Measurements from ENCODE around the gene MYL11. TPM values are rescaled to one million over a fixed set of nuclear protein-coding genes. Genes with fewer than 3 reads are reported as not detected.

The MYL11 gene
- polyA plus RNA-seq, 6 donors from 2014 or later: not detected

- Mint-ChIP-seq H3K4me1 (peaks cover 42 to 57% (median 44%) of the 10 kb centered on the region in 3 donors), H3K9me3 (no peaks in the 10 kb centered on the region), H3K4me3 (peak overlapping the region in 7 of 8 donors; percentile 34 to 81 (median 69)), H3K27ac (peak overlapping the region; percentile 54 to 92 (median 78)), H3K27me3 (no peaks in the 10 kb centered on the region), H3K36me3 (no peaks in the 10 kb centered on the region)
- DNase-seq (no peak), ATAC-seq (ENCODE audit: low read depth in 2 of 2) (peak; percentile 30 to 34)
Observed at GRCh38 chr16:30349675-30350074, 24.9 kb upstream of the MYL11 start.

- ATAC-seq (ENCODE audit: low read depth in 2 of 2) (no peak), DNase-seq (no peak)
- Mint-ChIP-seq H3K4me1 (peaks cover 46 to 62% (median 48%) of the 10 kb centered on the region in 3 donors), H3K27me3 (no peaks in the 10 kb centered on the region), H3K4me3 (peak overlapping the region in 6 of 8 donors; percentile 50 to 81 (median 70)), H3K36me3 (no peaks in the 10 kb centered on the region), H3K27ac (peak overlapping the region in 4 of 6 donors; percentile 65 to 93 (median 89)), H3K9me3 (no peaks in the 10 kb centered on the region)
Observed at GRCh38 chr16:30350134-30350871, 24.3 kb upstream of the MYL11 start.

DNA sequence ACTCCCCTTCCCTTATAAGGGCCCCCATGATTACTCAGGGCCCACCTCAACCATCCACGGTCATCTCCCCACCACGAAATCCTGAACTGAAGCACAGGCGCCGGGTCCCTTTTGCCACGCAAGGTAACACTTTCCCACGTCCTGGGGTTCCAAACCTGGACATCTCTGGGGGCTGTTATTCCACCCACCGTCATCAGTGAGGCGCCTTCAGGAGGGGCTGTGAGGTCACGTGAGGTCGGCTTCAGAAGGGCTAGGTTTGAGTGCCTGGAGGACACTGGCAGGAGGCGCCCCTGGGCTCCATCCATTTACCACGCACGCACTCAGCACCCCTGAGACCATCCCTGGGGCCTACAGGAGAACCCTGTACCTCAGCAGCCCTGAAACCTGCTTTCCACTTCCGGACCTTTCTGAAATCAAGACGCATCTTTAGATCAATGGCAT is 23.6 kb upstream of the MYL11 start:
- Mint-ChIP-seq H3K27ac (peak overlapping the region in 3 of 6 donors; percentile 72 to 92 (median 86)), H3K4me3 (peak overlapping the region in 4 of 8 donors; percentile 19 to 71 (median 59)), H3K9me3 (no peaks in the 10 kb centered on the region), H3K36me3 (no peaks in the 10 kb centered on the region), H3K27me3 (no peaks in the 10 kb centered on the region), H3K4me1 (peaks cover 51 to 69% (median 52%) of the 10 kb centered on the region in 3 donors)
- no peak for ATAC-seq (ENCODE audit: low read depth in 2 of 2)
- no peak for DNase-seq

DNA sequence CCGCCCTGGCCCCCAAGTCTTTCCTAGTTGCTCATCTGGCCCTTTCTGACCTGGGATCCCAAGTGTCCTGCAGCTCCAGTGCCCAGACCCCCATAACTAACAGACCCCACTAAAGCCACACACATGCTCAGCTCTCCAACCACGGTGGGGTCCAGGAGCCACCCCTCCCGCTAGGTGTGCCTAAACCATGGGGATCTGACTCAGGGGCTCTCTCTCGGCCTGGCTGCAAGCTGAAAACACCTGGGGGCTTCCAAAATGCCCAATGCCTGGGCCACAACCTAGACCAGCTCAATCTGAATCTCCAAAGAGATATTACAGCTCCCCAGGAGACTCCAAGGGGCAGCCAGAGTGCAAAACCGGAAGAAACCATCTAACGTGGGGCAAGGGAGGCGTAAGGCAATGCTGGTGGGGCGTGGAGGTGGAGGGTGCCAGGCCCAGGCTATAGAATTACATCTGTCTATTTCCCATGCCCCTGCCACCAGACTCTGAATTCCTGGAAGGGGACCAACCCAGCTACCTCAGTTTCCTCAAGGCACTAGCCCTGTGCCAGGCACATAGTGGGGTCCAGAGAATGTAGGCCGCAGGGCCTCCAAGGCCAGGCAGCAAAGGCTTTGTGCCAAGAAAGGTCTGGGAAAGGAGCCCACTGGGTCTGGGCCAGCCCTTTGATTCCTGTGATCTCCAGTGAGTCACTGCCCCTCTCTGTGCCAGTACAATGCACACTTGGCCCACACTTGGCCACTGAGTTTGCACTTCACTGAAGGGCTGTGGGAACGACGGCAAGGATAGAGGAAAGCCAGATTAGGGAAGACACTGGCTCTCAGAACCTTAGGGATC is 22.8 kb upstream of the MYL11 start:
- no peaks in the 10 kb centered on the region for H3K9me3 Mint-ChIP-seq
- H3K36me3 Mint-ChIP-seq: no peaks in the 10 kb centered on the region
- peaks cover 55 to 77% (median 57%) of the 10 kb centered on the region in 3 donors for H3K4me1 Mint-ChIP-seq
- ATAC-seq (ENCODE audit: low read depth in 2 of 2) (no peak), DNase-seq (no peak)
- no peaks in the 10 kb centered on the region for H3K27me3 Mint-ChIP-seq
- H3K4me3 Mint-ChIP-seq: peak overlapping the region in 7 of 8 donors; percentile 19 to 98 (median 54)
- H3K27ac Mint-ChIP-seq: peak overlapping the region in 4 of 6 donors; percentile 5 to 89 (median 79)

DNA sequence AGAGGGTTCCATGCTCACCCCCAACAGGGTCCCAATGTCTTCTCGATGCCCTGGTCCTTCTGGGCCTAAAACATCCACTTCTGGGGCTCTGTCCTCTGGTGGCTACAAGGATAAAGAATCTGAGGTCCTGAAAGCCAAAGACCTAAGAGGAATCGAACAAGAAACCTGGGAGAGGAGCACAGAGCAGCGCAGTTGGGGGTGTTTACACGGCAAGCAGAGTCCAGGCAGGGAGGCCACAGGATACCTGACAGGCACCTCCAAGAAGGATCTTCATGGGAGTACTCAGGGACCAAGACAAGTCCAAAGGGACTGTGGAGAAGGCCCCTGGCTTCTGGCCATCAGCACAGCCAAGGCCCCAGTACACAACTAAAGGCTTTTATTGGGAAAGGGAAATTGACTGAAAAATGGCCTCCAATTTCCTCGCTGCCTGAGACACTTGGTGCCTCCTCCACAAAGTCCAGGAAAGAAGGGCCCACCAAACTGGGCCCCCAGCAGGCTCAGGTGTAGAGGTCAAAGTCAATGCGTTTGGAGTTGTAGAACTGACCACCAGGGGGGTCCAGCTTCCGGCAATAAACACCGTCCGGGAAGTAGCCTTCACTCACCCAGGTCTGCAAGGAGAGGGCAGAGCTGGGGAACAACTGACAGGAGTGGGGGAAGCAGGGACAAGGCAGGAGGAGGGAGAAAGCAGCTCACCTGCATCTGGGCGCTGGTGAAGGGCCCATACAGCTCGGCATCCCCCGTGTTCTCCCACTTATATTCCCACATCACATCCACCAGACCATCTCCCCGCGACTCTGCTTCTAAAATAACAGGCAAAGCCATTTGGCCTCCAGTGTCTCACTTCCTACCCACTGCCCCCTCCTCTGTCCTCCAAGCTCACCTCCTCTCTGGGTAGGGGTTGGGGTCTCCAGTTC is 21.9 kb upstream of the MYL11 start:
- DNase-seq: no peak
- no peaks in the 10 kb centered on the region for H3K9me3 Mint-ChIP-seq
- H3K4me3 Mint-ChIP-seq: peak overlapping the region; percentile 30 to 98 (median 74)
- H3K36me3 Mint-ChIP-seq: no peaks in the 10 kb centered on the region
- no peaks in the 10 kb centered on the region for H3K27me3 Mint-ChIP-seq
- peak overlapping the region in 3 of 6 donors; percentile 40 to 58 (median 54) for H3K27ac Mint-ChIP-seq
- ATAC-seq (ENCODE audit: low read depth in 2 of 2): no peak
- peaks cover 55 to 84% (median 61%) of the 10 kb centered on the region in 3 donors for H3K4me1 Mint-ChIP-seq

DNA sequence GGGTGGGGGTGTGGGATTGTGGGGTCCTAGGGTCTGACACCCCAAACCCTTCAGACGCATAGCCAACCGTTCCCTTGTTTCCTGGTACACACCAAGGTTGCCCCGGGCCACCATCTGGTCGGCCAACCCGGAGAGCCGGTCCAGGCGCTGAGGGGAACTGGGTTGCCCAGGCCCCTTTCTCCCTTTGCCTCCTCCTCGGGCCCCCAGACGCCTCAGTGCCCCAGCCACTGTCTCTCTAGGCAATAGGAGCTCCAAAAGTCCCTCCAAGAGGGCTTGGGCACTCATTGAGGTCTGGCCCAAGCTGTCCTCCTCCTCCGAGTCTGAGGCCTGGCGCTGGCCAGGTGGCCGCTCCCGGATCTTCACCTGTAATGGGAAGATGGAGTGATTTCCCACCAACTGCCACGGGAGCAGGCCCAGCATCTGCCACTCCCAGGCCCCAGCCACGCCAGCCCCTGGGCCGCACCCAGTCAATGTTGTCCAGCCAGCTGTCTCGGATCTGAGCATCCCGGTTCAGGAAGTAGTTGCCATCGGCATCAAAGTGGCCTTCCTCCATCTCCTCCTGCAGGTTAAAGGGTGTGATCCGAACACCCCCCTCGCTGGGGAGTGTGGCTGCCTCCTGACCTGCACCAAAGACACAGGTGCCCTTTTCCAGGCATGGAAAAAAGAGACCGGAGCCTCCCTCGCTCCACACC is 21.0 kb upstream of the MYL11 start:
- no peaks in the 10 kb centered on the region for H3K36me3 Mint-ChIP-seq
- DNase-seq: no peak
- no peaks in the 10 kb centered on the region for H3K27me3 Mint-ChIP-seq
- ATAC-seq (ENCODE audit: low read depth in 2 of 2): no peak
- H3K9me3 Mint-ChIP-seq: no peaks in the 10 kb centered on the region
- peak overlapping the region; percentile 93 to 98 (median 96) for H3K4me3 Mint-ChIP-seq
- peaks cover 55 to 84% (median 61%) of the 10 kb centered on the region in 3 donors for H3K4me1 Mint-ChIP-seq
- H3K27ac Mint-ChIP-seq: peak overlapping the region in 3 of 6 donors; percentile 27 to 98 (median 54)

- no peak for DNase-seq
- Mint-ChIP-seq H3K9me3 (no peaks in the 10 kb centered on the region), H3K4me3 (peak overlapping the region; percentile 93 to 98 (median 96)), H3K27ac (peak overlapping the region; percentile 97 to 99 (median 98)), H3K36me3 (no peaks in the 10 kb centered on the region), H3K27me3 (no peaks in the 10 kb centered on the region), H3K4me1 (peaks cover 48 to 75% (median 52%) of the 10 kb centered on the region in 3 donors)
- peak; percentile 26 to 37 for ATAC-seq (ENCODE audit: low read depth in 2 of 2)
Observed at GRCh38 chr16:30354423-30355143, 20.0 kb upstream of the MYL11 start.

GRCh38 chr16:30355144-30355953 is 19.3 kb upstream of the MYL11 start, which contains the start of gene CD2BP2:
TSS of gene CD2BP2 (minus strand) at chr16:30355308. CDS start at chr16:30354681, 627 bp downstream.
- no peaks in the 10 kb centered on the region for H3K27me3 Mint-ChIP-seq
- H3K27ac Mint-ChIP-seq: peak within 1 kb of the TSS; percentile 97 to 99 (median 98)
- peak; percentile 94 to 95 for ATAC-seq (ENCODE audit: low read depth in 2 of 2)
- DNase-seq: peak; percentile 86
- H3K4me3 Mint-ChIP-seq: peak within 1 kb of the TSS; percentile 93 to 98 (median 96)
- H3K36me3 Mint-ChIP-seq: no peaks in the 10 kb centered on the region
- peaks cover 41 to 67% (median 45%) of the 10 kb centered on the region in 3 donors for H3K4me1 Mint-ChIP-seq
- no peaks in the 10 kb centered on the region for H3K9me3 Mint-ChIP-seq

GRCh38 chr16:30355954-30356308 is 18.7 kb upstream of the MYL11 start:
- H3K4me3 Mint-ChIP-seq: peak overlapping the region; percentile 93 to 98 (median 96)
- H3K4me1 Mint-ChIP-seq: peaks cover 36 to 64% (median 43%) of the 10 kb centered on the region in 3 donors

DNA sequence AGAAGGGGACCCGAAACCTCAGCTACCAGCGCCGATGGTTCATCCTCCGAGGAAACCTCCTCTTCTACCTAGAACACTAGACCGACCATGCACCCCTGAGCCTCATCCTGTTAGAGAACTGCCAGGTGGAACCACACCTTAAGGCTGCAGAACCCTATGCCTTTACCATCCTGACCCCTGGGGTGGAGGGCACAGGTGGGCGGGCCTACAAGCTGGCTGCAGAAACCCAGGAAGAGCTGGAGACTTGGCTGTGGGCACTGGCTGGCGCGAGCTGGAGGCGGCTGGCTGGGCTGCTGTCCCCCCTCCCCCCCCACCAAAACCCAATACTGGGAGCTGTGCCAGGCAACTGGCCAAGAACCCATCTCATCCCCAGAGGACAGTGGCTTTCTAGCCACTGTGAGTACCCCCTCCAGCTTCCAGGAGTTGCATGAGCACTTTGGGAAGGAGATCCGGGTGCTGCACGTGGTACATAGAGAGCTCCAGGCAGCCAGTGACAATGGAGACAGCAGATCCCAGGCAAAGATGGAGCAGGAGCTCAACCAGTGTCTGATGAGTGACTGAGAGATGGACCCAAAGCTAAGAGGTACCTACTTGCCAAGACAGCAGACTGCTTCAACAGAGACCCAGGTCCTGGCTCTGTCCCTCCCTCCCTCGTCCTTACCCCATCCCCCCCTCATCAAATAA is 18.1 kb upstream of the MYL11 start:
- no peak for DNase-seq
- H3K4me3 Mint-ChIP-seq: peak overlapping the region; percentile 93 to 98 (median 96)
- H3K27ac Mint-ChIP-seq: peak overlapping the region in 5 of 6 donors; percentile 83 to 99 (median 98)
- H3K27me3 Mint-ChIP-seq: no peaks in the 10 kb centered on the region
- no peaks in the 10 kb centered on the region for H3K36me3 Mint-ChIP-seq
- ATAC-seq (ENCODE audit: low read depth in 2 of 2): no peak
- H3K9me3 Mint-ChIP-seq: no peaks in the 10 kb centered on the region
- H3K4me1 Mint-ChIP-seq: peaks cover 31 to 58% (median 38%) of the 10 kb centered on the region in 3 donors

More at GRCh38 chr16:30355954-30356308, 18.7 kb upstream of the MYL11 start:
- Mint-ChIP-seq H3K27me3 (no peaks in the 10 kb centered on the region), H3K27ac (peak overlapping the region; percentile 93 to 99 (median 98)), H3K9me3 (no peaks in the 10 kb centered on the region), H3K36me3 (no peaks in the 10 kb centered on the region)
- ATAC-seq (ENCODE audit: low read depth in 2 of 2) (no peak), DNase-seq (no peak)
